GM19043 (cell line): ENCODE results near the gene THEM5.

ENCODE experiments used
- ATAC-seq: cut with Tn5 transposase; IDR thresholded peaks from one replicate; pipeline ENCODE4 v1.9.1; 2021; ENCODE audit warnings: low read depth; ENCODE audit not compliant: unreplicated experiment

THEM5 gene

GRCh38 chr1:151841141-151841540 is 12.4 kb downstream of the THEM5 start:
- no peak for ATAC-seq

GRCh38 chr1:151840421-151840820 is 13.1 kb downstream of the THEM5 start:
- ATAC-seq = no peak

- no peak for ATAC-seq
Measured at GRCh38 chr1:151839457-151840403, 13.8 kb downstream of the THEM5 start, which contains the start of gene C2CD4D. Gene C2CD4D, minus strand, starts transcription at chr1:151839820. Its CDS starts 831 bp downstream, at chr1:151838989.

GRCh38 chr1:151839082-151839412 is 14.5 kb downstream of the THEM5 start:
- ATAC-seq = no peak

GRCh38 chr1:151838222-151839081 is 15.1 kb downstream of the THEM5 start:
- no peak for ATAC-seq

- ATAC-seq = no peak
Measured at GRCh38 chr1:151837884-151838221, 15.7 kb downstream of the THEM5 start.

- no peak for ATAC-seq
Measured at GRCh38 chr1:151837197-151837596, 16.3 kb downstream of the THEM5 start.

GRCh38 chr1:151835596-151835995 is 17.9 kb downstream of the THEM5 start:
- no peak for ATAC-seq

- no peak for ATAC-seq
Measured at GRCh38 chr1:151834239-151834638, 19.3 kb downstream of the THEM5 start.

GRCh38 chr1:151833172-151833900 is 20.2 kb downstream of the THEM5 start:
- ATAC-seq = no peak

- no peak for ATAC-seq
Measured at GRCh38 chr1:151832318-151832980, 21.1 kb downstream of the THEM5 start.

- no peak for ATAC-seq
Measured at GRCh38 chr1:151831605-151832004, 21.9 kb downstream of the THEM5 start, which contains the start of gene RORC. Gene RORC, minus strand, starts transcription at chr1:151831802. Its CDS starts 38 bp downstream, at chr1:151831764.

- no peak for ATAC-seq
Measured at GRCh38 chr1:151831256-151831591, 22.3 kb downstream of the THEM5 start.

GRCh38 chr1:151830055-151830454 is 23.5 kb downstream of the THEM5 start:
- no peak for ATAC-seq

- no peak for ATAC-seq
Measured at GRCh38 chr1:151829352-151830046, 24.0 kb downstream of the THEM5 start.

GRCh38 chr1:151828921-151829320 is 24.6 kb downstream of the THEM5 start:
- no peak for ATAC-seq

- ATAC-seq = no peak
Measured at GRCh38 chr1:151827853-151828252, 25.7 kb downstream of the THEM5 start.

GRCh38 chr1:151825751-151826660 is 27.5 kb downstream of the THEM5 start:
- ATAC-seq = no peak

- ATAC-seq = no peak
Measured at GRCh38 chr1:151825204-151825603, 28.3 kb downstream of the THEM5 start.
